Tibial nerve (tissue), 4 donors: ENCODE measurements around the gene CHST15.

Source experiments
- CTCF ChIP-seq, 5 experiments: fragments of 200-600 bp in 3 of 5; fragments of 450-650 bp in 2 of 5; sonication (generic) in 3 of 5; IDR thresholded peaks; one replicate each; pipeline ENCODE4 v1.5.1; 2016 to 2019; ENCODE audit warnings: antibody characterized with exemption in 5 of 5, mild to moderate bottlenecking in 3 of 5, moderate library complexity in 2 of 5
- EP300 ChIP-seq, 2 donors: sonication (generic); formaldehyde crosslinking; IDR thresholded peaks; one replicate each; pipeline ENCODE4 v1.6.1; 2017; ENCODE audit warnings: antibody characterized with exemption in 2 of 2, mild to moderate bottlenecking in 1 of 2

GRCh38 chr10:124062390-124062789 lies 31.0 kb downstream of the CHST15 start:
- TF ChIP-seq CTCF (IDR thresholded peaks at IDR 0.05), result no peak
- no peak for TF ChIP-seq EP300 (IDR thresholded peaks at IDR 0.05)
